ENCODE measurements around the gene SCAF8. TPM values are rescaled to one million over a fixed set of nuclear protein-coding genes. Genes with fewer than 3 reads are reported as not detected.
"Not testable (repeated sequence)": the region's sequence is repeated elsewhere in the genome, so short reads cannot be mapped to it uniquely, and the experiment has no call there.

Gene SCAF8
- total RNA-seq, 1 donor from 2014 or later: 62.7 TPM

GRCh38 chr6:154731296-154732218 is 1.7 kb upstream of the SCAF8 start:
- intact Hi-C loops (cut with DNase I): no loop called here
- DNase-seq (ENCODE audit: low spot score): no peak

- DNase-seq (ENCODE audit: low spot score): no peak
- intact Hi-C loops (cut with DNase I): loop anchor here (1.0 kb wide), 1 partner anchor 73 kb away; no protein-coding TSS in a partner anchor
These were observed 556 bp upstream of the SCAF8 start for GRCh38 chr6:154732538-154733182.

GRCh38 chr6:154733626-154734382 is 588 bp downstream of the SCAF8 start:
- intact Hi-C loops (cut with DNase I): loop anchor here (1.0 kb wide), 1 partner anchor 71 kb away; no protein-coding TSS in a partner anchor
- DNase-seq (ENCODE audit: low spot score): peak; percentile 99

- intact Hi-C loops (cut with DNase I): no loop called here
These were observed 3.5 kb downstream of the SCAF8 start for GRCh38 chr6:154736618-154737259.

GRCh38 chr6:154737424-154737823 is 4.2 kb downstream of the SCAF8 start:
- DNase-seq (ENCODE audit: low spot score): no peak
- intact Hi-C loops (cut with DNase I): no loop called here

More at GRCh38 chr6:154736618-154737259, 3.5 kb downstream of the SCAF8 start:
- no peak for DNase-seq (ENCODE audit: low spot score)

- intact Hi-C loops (cut with DNase I): no loop called here
- DNase-seq (ENCODE audit: low spot score): no peak
These were observed 5.3 kb downstream of the SCAF8 start for GRCh38 chr6:154738551-154738961.

- DNase-seq (ENCODE audit: low spot score): no peak
- intact Hi-C loops (cut with DNase I): no loop called here
These were observed 7.4 kb downstream of the SCAF8 start for GRCh38 chr6:154740658-154741057.

- intact Hi-C loops (cut with DNase I): no loop called here
- no peak for DNase-seq (ENCODE audit: low spot score)
These were observed 9.7 kb downstream of the SCAF8 start for GRCh38 chr6:154742891-154743290.

GRCh38 chr6:154744029-154744745 is 11.0 kb downstream of the SCAF8 start:
- DNase-seq (ENCODE audit: low spot score); intact Hi-C loops (cut with DNase I): not testable (repeated sequence)

GRCh38 chr6:154745243-154745642 is 12.0 kb downstream of the SCAF8 start:
- DNase-seq (ENCODE audit: low spot score): no peak
- intact Hi-C loops (cut with DNase I): no loop called here

- intact Hi-C loops (cut with DNase I): no loop called here
- no peak for DNase-seq (ENCODE audit: low spot score)
These were observed 16.1 kb downstream of the SCAF8 start for GRCh38 chr6:154749341-154749740.

GRCh38 chr6:154751011-154751800 is 18.0 kb downstream of the SCAF8 start:
- DNase-seq (ENCODE audit: low spot score): no peak
- intact Hi-C loops (cut with DNase I): no loop called here

- intact Hi-C loops (cut with DNase I): no loop called here
- no peak for DNase-seq (ENCODE audit: low spot score)
These were observed 18.8 kb downstream of the SCAF8 start for GRCh38 chr6:154752022-154752421.

GRCh38 chr6:154754152-154754551 is 20.9 kb downstream of the SCAF8 start:
- intact Hi-C loops (cut with DNase I): no loop called here
- DNase-seq (ENCODE audit: low spot score): no peak

- DNase-seq (ENCODE audit: low spot score): no peak
- intact Hi-C loops (cut with DNase I): no loop called here
These were observed 24.3 kb downstream of the SCAF8 start for GRCh38 chr6:154757352-154758050.

GRCh38 chr6:154758125-154758524 is 24.9 kb downstream of the SCAF8 start:
- intact Hi-C loops (cut with DNase I): no loop called here
- no peak for DNase-seq (ENCODE audit: low spot score)

- DNase-seq (ENCODE audit: low spot score): no peak
These were observed 30.4 kb downstream of the SCAF8 start for GRCh38 chr6:154763650-154764049.

GRCh38 chr6:154765273-154765672 is 32.1 kb downstream of the SCAF8 start:
- intact Hi-C loops (cut with DNase I): no loop called here
- no peak for DNase-seq (ENCODE audit: low spot score)

More at GRCh38 chr6:154763650-154764049, 30.4 kb downstream of the SCAF8 start:
- intact Hi-C loops (cut with DNase I): no loop called here
